GM18502 (cell line): Measurements from ENCODE around the gene ANKRD9.
A peak's percentile ranks its signal among the peaks of the same experiment; 100 is the strongest.

Experiments used
- ATAC-seq: cut with Tn5 transposase; IDR thresholded peaks from one replicate; pipeline ENCODE4 v1.9.1; 2021; ENCODE audit warnings: mild to moderate bottlenecking; ENCODE audit not compliant: unreplicated experiment, poor library complexity

ANKRD9 gene

GRCh38 chr14:102513899-102514772 is 4.6 kb upstream of the ANKRD9 start:
- no peak for ATAC-seq

GRCh38 chr14:102512793-102513300 is 3.3 kb upstream of the ANKRD9 start:
- no peak for ATAC-seq

DNA sequence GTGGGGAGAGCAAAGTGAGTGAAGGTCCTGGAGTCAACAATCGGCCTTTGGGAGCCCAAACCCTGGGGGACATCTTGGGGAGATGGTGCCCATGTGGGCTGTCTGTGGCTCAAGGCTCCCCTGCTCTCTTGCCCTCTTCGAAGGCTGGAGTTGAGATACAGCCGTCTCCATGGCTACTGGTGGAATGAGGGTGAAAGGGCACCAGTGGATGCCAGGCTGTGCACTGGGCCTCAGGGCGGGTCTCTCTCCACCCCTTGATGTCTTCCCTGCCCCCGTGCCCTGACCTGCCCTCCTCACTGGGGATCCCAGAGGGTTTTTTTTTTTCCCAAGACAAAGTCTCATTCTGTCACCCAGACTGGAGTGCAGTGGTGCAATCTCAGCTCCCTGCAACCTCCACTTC is 2.0 kb upstream of the ANKRD9 start:
- ATAC-seq, result no peak

DNA sequence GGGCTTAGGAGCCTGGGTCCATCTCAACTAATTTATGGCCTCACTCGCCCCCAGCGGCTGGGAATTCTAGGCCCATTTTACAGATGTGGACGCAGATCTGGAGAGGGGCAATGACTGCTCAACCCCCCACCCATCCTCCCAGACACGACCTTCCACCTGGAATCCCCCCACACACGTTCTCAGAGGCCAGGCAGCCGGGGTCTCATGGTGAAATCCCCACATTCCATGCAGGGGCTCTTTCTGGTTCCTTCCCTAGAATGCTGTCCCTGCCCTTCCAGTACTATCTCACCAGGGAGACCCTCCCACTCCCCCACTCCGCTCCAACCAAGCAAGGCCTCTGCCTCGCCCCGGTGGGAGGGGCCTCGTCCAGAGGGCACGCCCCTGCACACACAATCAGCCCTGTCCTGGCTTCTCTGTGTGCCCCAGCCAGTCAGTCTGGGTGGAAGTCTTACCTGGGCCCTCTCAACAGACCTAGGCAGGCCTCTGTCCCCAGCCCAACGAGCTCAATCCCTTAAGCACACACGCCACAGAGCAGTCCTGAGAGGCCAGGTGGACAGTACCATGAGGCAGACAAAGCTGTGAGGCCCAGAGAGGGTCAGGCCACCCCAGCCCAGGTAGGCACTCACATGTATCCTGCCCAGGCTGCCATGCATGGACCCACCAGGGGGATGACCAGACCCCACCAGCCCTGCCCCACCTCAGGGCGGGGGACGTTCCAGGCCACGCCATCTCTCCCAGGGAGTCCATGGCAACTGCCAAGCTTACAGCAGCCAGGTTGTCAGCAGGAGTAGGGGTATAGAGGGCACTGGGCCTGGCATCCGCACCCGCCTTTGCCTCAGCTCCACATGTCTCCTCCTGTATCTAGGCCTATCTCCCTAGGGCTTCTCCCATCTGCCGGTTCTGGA is 1.3 kb upstream of the ANKRD9 start:
- ATAC-seq, result no peak

GRCh38 chr14:102508774-102509745 is 516 bp downstream of the ANKRD9 start:
- peak; percentile 12 for ATAC-seq

DNA sequence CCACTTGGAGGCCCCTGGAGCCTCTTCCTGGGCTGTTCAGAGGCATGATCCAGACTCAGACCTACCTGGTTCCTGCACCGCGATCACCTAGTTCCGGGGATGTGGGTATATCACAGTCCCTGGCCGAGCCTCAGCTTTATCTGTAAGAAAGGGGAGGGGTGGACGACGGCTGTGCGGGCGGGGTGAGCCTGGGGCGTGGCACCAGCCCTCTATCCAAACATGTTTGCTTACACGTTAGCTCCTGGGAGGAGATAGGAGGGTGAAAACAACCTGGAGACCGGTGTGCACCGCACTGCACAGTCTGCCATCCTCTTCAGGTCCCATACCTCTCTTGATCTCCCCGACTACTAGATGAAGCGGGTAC is 1.2 kb downstream of the ANKRD9 start:
- no peak for ATAC-seq

GRCh38 chr14:102507857-102508312 is 1.7 kb downstream of the ANKRD9 start:
- ATAC-seq, result no peak

DNA sequence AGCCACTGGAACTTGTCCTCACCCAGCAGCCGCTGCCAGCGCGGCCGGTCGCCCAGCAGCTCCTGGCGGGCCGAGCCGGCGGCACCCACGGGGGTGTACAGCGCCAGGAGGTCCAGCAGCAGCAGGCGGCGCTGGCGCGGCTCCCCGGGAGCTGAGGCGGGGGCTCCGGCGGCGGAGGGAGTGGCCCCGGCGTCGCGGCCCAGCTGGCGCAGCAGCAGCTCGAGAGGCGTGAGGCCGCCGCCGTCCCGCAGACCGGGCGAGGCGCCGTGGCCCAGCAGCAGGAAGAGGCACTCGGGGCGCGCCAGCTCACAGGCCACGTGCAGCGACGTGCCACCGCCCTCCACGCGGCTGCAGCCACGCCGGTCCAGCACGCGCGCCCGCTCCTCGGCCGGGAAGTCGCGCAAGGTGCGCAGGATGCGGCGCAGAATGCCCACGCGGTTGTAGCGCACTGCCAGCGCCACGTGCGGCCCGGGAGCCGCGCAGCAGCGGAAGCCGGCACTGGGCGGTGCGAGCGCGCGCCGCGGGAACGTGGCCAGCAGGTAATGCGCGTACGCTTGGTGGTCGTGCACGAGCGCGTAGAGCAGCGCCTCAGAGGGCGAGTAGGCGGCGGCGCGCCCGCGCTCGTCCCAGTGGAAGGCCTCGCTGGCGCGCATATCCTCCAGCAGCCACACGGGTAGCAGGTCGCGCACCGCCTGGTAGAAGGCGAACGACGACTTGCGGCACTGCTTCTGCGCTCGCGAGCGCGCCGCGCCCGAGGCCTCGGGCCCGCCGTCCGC is 2.3 kb downstream of the ANKRD9 start:
- no peak for ATAC-seq

DNA sequence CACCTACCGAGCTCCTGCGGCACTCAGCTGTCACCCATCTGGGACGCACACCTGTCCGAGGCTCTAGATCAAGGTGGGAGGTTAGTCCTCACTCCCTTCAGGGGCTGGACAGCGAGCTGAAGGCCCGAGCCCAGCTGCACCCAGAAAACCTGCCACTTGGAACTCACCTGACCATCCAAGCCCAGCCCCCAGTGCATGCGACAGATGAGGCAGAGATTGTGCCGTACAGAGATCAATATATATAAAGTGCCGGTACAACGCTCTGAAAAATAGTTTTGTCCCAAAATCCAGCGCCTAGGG is 3.0 kb downstream of the ANKRD9 start:
- no peak for ATAC-seq

- ATAC-seq, result no peak
These were observed 3.6 kb downstream of the ANKRD9 start for GRCh38 chr14:102505775-102506625.

DNA sequence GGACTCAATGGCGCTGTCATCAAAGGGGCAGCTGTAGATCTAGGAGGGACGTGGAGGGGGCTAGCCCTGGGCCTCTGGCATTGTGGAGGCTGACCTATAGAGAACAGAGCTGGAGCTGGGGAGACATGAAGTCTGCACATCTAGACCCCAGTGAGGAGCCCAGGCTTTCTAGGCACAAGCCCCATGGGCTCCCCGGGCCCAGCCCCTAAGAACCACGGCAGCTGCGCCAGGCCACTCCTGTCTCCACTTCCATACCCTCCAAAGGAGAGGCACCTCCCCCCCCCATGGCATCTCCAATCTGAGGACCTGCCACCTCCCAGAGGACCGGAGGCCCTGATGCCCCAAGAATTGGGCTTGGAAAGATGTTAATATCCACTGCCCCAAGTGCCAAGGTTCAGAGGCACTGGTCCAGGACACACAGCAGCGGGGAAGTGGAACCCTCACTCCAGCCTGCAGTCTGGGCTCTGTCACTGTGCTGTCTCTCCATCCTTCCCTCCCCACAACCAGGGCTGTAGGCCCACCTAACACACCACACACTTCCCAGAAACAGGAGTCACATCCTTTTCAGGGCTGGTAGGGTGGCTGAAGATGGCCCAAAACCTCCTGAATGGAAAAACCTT is 4.5 kb downstream of the ANKRD9 start:
- no peak for ATAC-seq

GRCh38 chr14:102504328-102504999 is 5.1 kb downstream of the ANKRD9 start:
- no peak for ATAC-seq

DNA sequence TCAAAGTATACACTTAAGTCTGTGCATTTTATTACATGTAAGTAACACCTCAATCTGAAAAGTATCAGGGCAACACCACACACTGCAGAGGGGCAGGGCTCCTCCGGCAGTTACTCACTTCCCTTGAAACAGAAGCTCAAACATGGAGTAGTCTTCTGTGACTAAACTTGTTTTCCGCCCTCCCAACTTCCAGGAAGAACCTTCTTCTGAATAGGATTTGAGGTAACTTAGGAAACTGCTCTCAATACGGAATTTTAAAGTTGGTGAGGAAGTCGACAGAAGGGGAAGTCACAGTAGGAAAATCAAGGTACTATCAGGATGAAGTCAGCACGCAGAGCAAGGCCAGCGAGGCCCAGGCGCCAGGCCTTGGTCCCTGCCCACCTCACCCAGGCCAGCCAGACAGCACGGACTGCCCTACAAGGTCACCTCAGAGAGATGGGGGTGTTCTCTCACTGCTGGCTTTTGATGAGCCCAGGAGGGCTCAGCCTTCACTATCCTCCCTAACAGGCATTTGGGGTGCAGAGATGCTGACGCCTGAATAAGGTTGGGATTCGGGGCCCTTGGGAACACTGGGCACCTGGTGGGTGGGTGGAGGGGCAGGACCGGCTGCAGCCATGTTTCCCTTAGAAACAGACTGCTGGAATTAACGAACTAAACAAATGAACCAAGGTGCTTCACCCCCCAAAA is 5.8 kb downstream of the ANKRD9 start:
- ATAC-seq, result no peak

- no peak for ATAC-seq
These were observed 7.0 kb downstream of the ANKRD9 start for GRCh38 chr14:102502571-102502970.

DNA sequence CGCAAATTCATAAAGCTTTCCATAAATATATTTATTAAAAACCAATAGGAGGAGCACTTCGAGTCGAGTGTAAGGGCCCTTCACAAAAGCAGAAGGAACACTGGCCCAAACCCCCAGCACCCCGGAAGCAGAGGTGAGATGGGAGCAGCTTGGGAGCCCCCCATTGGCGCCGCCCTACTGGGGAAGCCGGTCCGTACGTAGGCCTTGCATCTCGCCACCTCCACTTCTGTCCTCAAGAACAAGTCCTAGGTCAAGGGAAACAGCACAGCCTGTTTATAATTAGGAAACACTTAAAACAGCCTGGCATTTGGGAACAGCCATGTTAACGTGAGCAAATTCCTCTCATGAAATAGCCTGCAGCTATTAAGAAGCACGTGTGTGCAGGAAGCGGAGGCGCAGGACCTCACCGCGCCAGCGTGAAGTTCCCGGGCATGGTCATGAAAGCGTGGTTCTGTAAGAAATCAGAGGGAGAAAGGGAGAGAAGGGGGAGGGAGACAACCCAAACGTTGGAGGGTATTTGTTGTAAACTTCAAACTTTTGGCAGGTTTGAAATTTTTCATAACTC is 7.7 kb downstream of the ANKRD9 start:
- ATAC-seq, result no peak

DNA sequence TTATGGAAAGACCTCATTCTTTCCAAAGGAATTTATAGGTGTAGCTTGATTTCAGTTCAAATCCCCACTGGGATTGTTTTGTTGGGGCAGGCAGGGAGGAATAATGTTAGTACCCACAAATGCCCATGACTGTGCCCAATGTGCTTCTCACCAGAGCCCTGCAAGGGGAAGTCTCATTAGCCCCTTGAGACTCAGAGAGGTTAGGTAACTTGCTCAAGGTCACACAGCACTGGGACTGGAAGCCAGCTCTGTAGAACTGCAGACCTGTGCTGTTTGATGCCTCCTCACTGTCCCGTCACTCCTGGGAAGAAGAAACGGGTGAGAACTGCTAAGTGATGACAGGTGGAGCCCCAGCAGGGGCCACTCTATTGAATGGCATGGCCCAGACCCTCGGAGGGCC is 8.9 kb downstream of the ANKRD9 start:
- ATAC-seq, result no peak
